Activated T-helper 2 cell treated with anti-CD3 and anti-CD28 coated beads, Interferon-gamma antibody, Interleukin-2, Interleukin-4, amounts not matched to agents 10 μg/mL and 5 μg/mL and 100 μg/mL, durations not matched to agents 14 hours and 24 hours and 36 hours (primary cell): ENCODE data around the gene OR52D1. TPM values are rescaled to one million over a fixed set of nuclear protein-coding genes. Genes with fewer than 3 reads are reported as not detected.

Experiments used
- DNase-seq: peaks from one replicate; pipeline ENCODE4 v3.0.0; 2021; ENCODE audit warnings: low spot score
- H3K27ac Mint-ChIP-seq: one replicate; pipeline ENCODE4 v1.8.0; 2021; ENCODE audit warnings: mixed read lengths
- H3K27me3 Mint-ChIP-seq: one replicate; pipeline ENCODE4 v1.8.0; 2021; ENCODE audit warnings: low read depth, mixed read lengths
- H3K36me3 Mint-ChIP-seq: one replicate; pipeline ENCODE4 v1.8.0; 2021; ENCODE audit warnings: low read depth, mixed read lengths
- H3K4me1 Mint-ChIP-seq: one replicate; pipeline ENCODE4 v1.8.0; 2021; ENCODE audit warnings: low read depth, mixed read lengths
- H3K4me3 Mint-ChIP-seq: one replicate; pipeline ENCODE4 v1.8.0; 2021; ENCODE audit warnings: low read depth, mild to moderate bottlenecking, moderate library complexity, mixed read lengths
- H3K9me3 Mint-ChIP-seq: one replicate; pipeline ENCODE4 v1.8.0; 2021; ENCODE audit warnings: mixed read lengths
- intact Hi-C: fragments of 100-400 bp; cut with micrococcal nuclease; formaldehyde crosslinking; loops from one replicate; pipeline ENCODE4 v1.15.1; 2023
- total RNA-seq: library from RNA; stranded (reverse); gene quantifications from 2 replicates; pipeline ENCODE4 v1.2.3, GENCODE V29; 2022

The OR52D1 gene
- total RNA-seq, 1 donor from 2014 or later: not detected

DNA sequence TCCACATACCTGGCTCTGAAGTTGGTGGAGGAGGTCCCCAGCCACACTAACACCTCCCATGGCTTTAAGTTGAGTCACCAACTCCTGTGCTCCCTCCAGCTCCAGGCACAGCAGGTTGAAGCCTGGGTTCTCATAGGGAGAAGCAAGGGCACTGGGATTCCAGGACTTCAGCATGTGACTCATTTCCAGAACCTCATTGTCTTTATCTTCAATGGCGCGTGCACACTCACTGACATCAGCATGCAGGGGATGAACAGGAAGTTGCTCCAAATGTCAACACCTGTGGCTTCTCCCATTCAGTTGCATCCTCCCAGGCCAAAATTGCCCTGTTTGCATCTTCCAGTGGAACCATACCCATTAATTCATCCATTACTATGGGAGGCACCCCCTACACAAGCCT, 33.8 kb downstream of the OR52D1 start:
- no peaks in the 10 kb centered on the region for H3K27me3 Mint-ChIP-seq
- no peak overlapping the region for H3K4me3 Mint-ChIP-seq
- intact Hi-C loops: no loop called here
- H3K9me3 Mint-ChIP-seq: no peaks in the 10 kb centered on the region
- no peak for DNase-seq
- no peaks in the 10 kb centered on the region for H3K36me3 Mint-ChIP-seq
- no peaks in the 10 kb centered on the region for H3K4me1 Mint-ChIP-seq
- no peak overlapping the region for H3K27ac Mint-ChIP-seq

DNA sequence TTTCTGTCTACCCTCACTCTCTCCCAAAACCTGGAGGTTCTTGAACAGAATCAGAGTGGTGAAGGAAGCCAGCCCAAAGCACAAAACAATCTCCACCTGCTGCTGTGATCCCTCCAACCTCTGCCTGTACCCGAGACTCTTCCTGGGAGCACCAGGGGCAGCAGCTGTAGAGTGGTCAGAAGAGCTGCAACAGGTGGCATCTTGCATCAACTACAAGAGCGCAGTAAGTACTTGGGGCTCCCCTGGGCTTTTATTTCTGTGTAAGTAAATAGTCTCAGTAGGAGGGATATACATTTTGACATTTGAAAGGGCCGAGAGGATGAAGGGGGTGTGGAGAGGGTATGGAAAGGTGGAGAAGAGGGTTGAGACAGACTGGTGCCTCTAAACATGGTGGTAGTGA, 36.3 kb downstream of the OR52D1 start:
- intact Hi-C loops: no loop called here
- Mint-ChIP-seq H3K9me3 (no peaks in the 10 kb centered on the region), H3K36me3 (no peaks in the 10 kb centered on the region), H3K27ac (no peak overlapping the region), H3K4me3 (no peak overlapping the region), H3K4me1 (no peaks in the 10 kb centered on the region), H3K27me3 (no peaks in the 10 kb centered on the region)
- DNase-seq: no peak

DNA sequence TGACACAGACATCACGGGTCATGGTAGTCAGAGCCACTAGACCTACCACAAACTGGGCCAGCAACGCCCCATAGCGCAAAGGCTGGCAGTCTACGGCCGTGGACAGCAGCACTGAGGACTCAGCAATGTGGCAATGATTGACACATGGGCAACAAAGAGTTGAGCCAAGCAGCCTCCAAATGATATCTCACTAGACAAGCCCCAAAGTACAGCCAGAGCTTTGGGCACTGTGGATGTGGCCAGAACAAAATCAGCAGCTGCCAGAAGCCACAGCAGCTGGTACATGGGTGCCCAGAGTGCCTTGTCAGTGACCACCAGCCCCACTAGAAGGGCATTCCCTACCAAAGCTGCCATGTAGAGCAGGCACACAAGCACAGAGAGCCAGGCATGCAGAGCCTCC, 39.2 kb downstream of the OR52D1 start:
- no peak overlapping the region for H3K4me3 Mint-ChIP-seq
- no peaks in the 10 kb centered on the region for H3K27me3 Mint-ChIP-seq
- H3K9me3 Mint-ChIP-seq: no peaks in the 10 kb centered on the region
- no peak for DNase-seq
- intact Hi-C loops: no loop called here
- H3K4me1 Mint-ChIP-seq: no peaks in the 10 kb centered on the region
- no peak overlapping the region for H3K27ac Mint-ChIP-seq
- no peaks in the 10 kb centered on the region for H3K36me3 Mint-ChIP-seq

DNA sequence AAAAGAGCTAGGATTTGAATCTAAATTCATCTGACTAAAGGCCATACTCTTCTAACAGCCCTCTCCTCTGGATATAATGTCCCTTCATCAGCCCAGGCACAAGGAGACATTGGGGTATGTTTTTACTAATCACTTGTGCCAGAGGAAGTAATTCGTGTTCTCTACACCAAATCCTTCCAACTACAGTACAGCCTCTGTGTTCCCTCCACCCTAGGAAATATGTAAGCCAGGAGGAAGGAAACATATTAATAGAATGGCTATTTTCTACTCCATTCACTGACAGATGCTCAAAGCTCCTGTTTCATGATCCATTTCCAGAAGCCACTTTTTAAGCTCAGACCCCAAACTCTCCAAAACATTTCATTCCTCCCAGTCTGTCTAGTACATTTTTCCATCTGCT, 40.0 kb downstream of the OR52D1 start:
- H3K27me3 Mint-ChIP-seq: no peaks in the 10 kb centered on the region
- H3K4me3 Mint-ChIP-seq: no peak overlapping the region
- no peak for DNase-seq
- no peaks in the 10 kb centered on the region for H3K4me1 Mint-ChIP-seq
- H3K27ac Mint-ChIP-seq: no peak overlapping the region
- H3K36me3 Mint-ChIP-seq: no peaks in the 10 kb centered on the region
- intact Hi-C loops: no loop called here
- H3K9me3 Mint-ChIP-seq: no peaks in the 10 kb centered on the region

DNA sequence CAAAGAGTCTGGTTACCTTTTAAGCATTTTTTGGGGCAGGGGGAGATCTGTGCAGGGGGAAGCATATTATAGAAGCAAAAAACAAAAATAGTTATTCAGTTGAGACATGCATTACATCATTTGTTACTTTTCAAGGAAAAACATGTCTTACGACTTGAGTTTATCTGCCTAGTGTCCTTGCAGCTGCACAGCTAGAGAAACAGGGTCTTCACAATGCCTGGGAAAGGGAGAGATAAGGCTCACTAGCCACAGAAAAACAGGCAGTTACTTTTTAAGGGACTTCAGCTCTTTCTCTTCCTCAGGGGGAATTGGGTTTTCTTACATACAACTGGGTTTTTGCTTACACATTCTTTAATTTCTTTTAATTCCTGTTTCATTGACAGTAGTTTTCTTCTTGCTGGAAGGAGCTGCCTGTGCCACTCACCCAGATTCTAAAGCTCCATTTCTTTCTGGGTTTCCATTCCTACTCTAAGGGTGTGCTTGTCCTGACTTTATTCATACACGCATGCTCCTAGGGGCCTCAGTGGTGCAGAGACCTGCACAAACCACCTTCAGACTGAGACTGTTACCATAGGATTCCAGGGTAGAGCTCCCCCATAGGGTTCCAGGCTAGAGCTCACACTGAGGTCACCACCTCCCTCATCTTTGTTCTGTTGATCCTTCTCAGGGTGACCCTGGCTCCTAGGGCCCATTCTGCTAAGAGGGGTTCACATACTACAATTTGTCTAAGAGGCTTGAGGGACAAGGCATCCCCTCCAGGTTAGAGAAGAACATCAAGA, 42.8 kb downstream of the OR52D1 start:
- H3K27ac Mint-ChIP-seq: no peak overlapping the region
- DNase-seq: no peak
- no peaks in the 10 kb centered on the region for H3K9me3 Mint-ChIP-seq
- intact Hi-C loops: no loop called here
- no peaks in the 10 kb centered on the region for H3K4me1 Mint-ChIP-seq
- H3K36me3 Mint-ChIP-seq: no peaks in the 10 kb centered on the region
- H3K4me3 Mint-ChIP-seq: no peak overlapping the region
- H3K27me3 Mint-ChIP-seq: no peaks in the 10 kb centered on the region

- Mint-ChIP-seq H3K4me1 (no peaks in the 10 kb centered on the region), H3K9me3 (no peaks in the 10 kb centered on the region), H3K4me3 (no peak overlapping the region), H3K27ac (no peak overlapping the region), H3K36me3 (no peaks in the 10 kb centered on the region), H3K27me3 (no peaks in the 10 kb centered on the region)
- no peak for DNase-seq
- intact Hi-C loops: no loop called here
These were observed 45.6 kb downstream of the OR52D1 start for GRCh38 chr11:5534046-5534445.

GRCh38 chr11:5536482-5536881, 48.0 kb downstream of the OR52D1 start:
- H3K36me3 Mint-ChIP-seq: no peaks in the 10 kb centered on the region
- no peaks in the 10 kb centered on the region for H3K9me3 Mint-ChIP-seq
- intact Hi-C loops: no loop called here
- DNase-seq: no peak
- no peak overlapping the region for H3K4me3 Mint-ChIP-seq
- no peaks in the 10 kb centered on the region for H3K27me3 Mint-ChIP-seq
- no peaks in the 10 kb centered on the region for H3K4me1 Mint-ChIP-seq
- H3K27ac Mint-ChIP-seq: no peak overlapping the region

Other genes with a start within 250 kb of the OR52D1 start
- gene HBG1, start 238.8 kb upstream of the OR52D1 start, total RNA-seq: not detected in 2 replicates
- not detected in 2 replicates for gene HBG2, start 233.9 kb upstream of the OR52D1 start, total RNA-seq
- not detected in 2 replicates for gene HBE1, start 218.7 kb upstream of the OR52D1 start, total RNA-seq
- gene OR51B4, start 186.7 kb upstream of the OR52D1 start, total RNA-seq: not detected in 2 replicates
- gene OR51B2, start 164.4 kb upstream of the OR52D1 start, total RNA-seq: not detected in 2 replicates
- gene OR51B5, start 145.2 kb upstream of the OR52D1 start, total RNA-seq: not detected in 2 replicates
- not detected in 2 replicates for gene OR51B6, start 137.2 kb upstream of the OR52D1 start, total RNA-seq
- gene OR51M1, start 104.9 kb upstream of the OR52D1 start, total RNA-seq: not detected in 2 replicates
- gene OR51Q1, start 66.6 kb upstream of the OR52D1 start, total RNA-seq: not detected in 2 replicates
- gene OR51I1, start 47.2 kb upstream of the OR52D1 start, total RNA-seq: not detected in 2 replicates
- gene OR51I2, start 39.4 kb upstream of the OR52D1 start, total RNA-seq: not detected in 2 replicates
- gene UBQLN3, start 21.3 kb downstream of the OR52D1 start, total RNA-seq: not detected in 2 replicates
- 0.09 TPM in 1 of 2 replicates, not detected in the other for gene UBQLNL, start 28.0 kb downstream of the OR52D1 start, total RNA-seq
- gene OR52H1, start 59.9 kb downstream of the OR52D1 start, total RNA-seq: 0.30 TPM in 1 of 2 replicates, not detected in the other
- not detected in 2 replicates for gene OR52B6, start 92.2 kb downstream of the OR52D1 start, total RNA-seq
- 0.87 and 1.8 TPM in 2 replicates for gene TRIM6, start 108.0 kb downstream of the OR52D1 start, total RNA-seq
- 6.7 and 7.8 TPM in 2 replicates for gene TRIM34, start 136.3 kb downstream of the OR52D1 start, total RNA-seq
- gene TRIM5, start 196.4 kb downstream of the OR52D1 start, total RNA-seq: 12.4 and 14.1 TPM in 2 replicates
- 83.9 and 96.0 TPM in 2 replicates for gene TRIM22, start 201.1 kb downstream of the OR52D1 start, total RNA-seq
- not detected in 2 replicates for gene OR56B1, start 247.8 kb downstream of the OR52D1 start, total RNA-seq